Dermis blood vessel endothelial cell (primary cell): ENCODE results near the gene HBP1. TPM values are rescaled to one million over a fixed set of nuclear protein-coding genes. Genes with fewer than 3 reads are reported as not detected.
"Not testable (repeated sequence)": the region's sequence is repeated elsewhere in the genome, so short reads cannot be mapped to it uniquely, and the experiment has no call there.

Experiments
- DNase-seq: peaks from one replicate; pipeline ENCODE4 v3.0.0; 2010
- total RNA-seq: library from RNA; depleted of rRNA; stranded (reverse); fragments of >200 nt; gene quantifications from 2 replicates; pipeline ENCODE4 v1.2.3, GENCODE V29; 2014

HBP1 gene
- total RNA-seq, 1 donor from 2014 or later = 207 TPM

DNA sequence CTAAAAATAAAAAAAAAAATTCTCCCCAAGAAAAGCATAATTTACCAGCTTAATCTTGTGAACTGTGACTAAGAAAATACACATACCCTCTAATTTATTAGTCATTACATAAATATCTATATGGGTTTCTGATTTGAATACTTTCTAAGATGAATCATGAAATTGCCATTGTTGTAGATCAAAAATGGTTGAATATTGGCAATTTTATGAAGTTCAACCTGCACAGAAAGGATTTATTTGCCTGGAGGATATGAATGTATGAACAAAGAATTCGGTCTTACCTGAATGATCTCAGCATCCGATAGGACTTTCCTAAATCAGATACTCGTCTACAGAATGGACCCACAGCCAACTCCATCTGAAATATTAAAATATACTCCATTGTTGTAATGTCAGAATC, 61.5 kb downstream of the HBP1 start:
- DNase-seq = peak; percentile 29

DNA sequence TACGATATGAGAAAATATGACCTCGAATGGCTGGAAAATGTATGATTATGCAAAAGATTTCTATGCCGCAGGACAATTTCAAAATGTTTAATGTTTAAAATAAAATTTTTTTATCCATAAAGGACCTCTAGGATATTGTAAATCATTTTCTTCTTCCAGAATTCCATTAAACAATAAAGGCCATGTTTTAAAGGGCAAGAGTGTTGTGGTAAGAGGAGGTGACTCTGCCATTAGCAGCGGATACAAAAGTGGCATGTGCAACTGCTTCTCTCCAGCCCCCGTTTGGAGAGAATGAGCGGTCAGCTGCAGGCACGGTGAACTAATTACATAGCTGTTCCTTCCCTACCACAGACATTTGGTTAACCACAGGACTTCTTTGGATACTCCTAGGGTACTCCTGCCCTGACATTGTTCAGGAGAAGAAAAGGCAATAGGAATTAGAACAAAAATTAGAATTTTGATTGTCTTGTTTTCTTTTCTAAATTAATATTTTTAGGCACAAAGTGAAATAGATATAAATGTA, 63.8 kb downstream of the HBP1 start:
- DNase-seq = no peak

DNA sequence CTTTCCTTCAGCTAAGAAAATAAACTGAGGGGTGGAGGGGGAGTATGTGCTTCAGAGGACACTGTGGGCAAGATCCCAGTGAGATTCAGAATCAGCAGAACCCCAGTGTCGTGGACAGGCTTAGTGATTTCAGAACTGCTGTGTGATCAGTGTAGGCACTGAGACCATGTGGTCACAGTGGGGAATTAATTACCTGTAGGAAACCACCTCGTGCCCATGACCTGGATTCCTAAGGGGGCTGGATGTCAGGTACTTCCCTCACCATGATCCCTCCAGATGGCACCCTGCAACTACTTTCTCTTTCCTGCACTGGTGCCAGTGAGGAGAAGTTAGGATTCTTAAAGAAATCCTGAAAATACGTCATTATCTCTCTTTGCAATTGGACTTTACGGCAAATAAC, 64.4 kb downstream of the HBP1 start:
- DNase-seq = no peak

DNA sequence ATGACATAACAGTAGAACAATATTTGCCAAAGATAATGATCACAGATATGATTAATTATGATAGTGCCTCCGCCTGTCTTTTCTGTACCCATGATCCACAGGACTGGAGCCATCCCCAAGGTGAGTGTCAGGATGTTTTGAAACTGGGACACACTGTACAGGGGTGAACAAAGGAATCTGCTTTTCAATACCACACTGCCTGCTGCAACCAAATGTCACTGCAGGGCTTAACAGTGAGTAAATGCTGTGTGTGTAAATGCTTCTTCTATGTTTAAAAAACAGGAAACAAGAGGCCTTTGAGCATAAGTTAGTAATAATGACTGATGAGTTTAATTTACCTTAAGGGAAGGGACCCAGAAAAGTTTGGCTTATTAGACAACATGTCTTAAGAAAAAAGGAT, 65.2 kb downstream of the HBP1 start:
- peak; percentile 5 for DNase-seq

DNA sequence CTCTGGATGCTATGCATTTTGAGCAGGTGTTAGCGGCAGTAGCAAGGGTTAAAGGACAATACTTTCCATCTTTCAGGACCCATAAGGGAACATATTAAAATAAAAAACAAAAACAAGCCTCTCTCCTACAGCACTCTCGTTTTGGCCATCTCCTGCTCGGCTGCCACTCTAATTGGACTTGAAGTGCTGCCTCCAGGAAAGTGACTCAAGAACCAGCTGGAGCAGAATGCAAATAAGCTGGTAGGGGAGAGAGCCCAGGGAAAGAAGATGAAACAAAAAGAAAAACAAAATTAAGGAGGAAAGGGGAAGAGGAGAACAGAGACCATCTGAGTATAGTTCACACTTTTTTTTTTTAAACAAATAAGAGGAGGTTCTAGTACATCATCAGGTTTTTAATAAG, 65.6 kb downstream of the HBP1 start:
- DNase-seq = peak; percentile 48

DNA sequence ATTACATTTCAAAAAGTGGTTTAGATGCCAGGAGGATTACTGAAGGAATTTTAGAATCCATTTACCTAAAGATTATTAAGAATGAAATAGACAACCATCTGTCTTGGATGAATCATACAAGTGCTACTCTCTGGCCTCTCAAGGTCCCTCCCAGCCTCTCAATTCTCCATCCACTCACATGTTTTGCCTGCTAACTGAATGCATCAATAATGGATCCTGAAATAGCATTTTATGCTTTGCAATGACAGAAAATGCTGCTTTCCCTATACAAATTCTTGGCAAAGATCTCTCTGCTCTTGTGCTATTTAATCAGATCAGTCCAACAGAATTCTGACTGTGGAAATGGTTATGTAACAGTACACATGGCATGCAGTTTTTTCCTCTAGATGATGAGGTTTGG, 68.1 kb downstream of the HBP1 start:
- no peak for DNase-seq

DNA sequence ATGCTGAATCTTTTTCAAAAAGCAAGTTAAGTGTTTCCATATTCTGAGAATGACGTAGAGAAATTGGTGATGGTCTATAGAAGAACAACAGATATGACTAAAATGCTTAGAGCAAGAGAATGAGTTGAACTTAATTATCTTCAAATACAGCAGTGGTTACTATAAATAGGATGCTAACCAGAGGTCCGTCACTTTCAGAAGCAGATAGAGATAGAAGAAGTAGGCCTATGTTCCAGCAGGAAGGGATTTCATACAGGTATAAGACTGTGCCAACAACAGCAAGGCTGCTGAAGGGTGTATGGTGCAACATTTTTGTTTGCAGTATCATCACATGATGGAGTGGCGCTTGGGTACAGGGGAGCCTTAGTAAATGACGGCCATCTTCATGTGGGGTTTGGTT, 68.6 kb downstream of the HBP1 start:
- DNase-seq = no peak

DNA sequence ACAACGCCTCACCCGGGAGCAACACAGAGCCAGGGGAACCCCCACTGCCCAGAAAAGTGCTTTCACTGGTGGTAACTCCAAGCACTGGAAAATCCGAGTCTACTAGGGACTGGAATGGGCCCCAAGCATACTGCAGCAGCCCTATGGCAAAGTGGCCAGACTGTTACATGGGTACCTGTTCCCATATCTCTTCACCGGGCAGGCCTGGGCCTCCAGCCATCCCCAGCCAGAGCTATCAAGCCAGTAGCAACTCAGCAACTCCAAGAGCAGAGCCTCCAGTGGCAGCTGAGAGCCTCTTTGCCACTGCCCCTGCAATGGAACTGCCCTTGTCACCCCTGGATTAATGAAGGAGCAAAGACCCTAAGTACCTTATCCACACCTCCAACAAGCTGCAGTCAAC, 73.5 kb downstream of the HBP1 start:
- DNase-seq = no peak

DNA sequence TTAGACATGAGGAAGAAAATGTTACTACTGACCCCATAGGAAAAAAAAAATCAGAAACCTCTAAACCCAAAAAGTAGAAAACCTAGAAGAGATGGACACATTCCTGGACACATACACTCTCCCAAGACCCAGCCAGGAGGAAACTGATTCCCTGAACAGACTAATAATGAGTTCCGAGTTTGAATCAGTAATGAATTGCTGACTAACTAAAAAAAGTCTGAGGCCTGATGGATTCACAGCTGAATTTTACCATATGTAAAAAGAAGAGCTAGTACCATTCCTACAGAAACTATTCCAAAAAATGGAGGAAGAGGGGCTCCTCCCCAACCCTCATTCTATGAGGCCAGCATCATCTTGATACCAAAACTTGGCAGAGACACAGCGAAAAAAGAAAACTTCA, 75.8 kb downstream of the HBP1 start:
- no peak for DNase-seq

DNA sequence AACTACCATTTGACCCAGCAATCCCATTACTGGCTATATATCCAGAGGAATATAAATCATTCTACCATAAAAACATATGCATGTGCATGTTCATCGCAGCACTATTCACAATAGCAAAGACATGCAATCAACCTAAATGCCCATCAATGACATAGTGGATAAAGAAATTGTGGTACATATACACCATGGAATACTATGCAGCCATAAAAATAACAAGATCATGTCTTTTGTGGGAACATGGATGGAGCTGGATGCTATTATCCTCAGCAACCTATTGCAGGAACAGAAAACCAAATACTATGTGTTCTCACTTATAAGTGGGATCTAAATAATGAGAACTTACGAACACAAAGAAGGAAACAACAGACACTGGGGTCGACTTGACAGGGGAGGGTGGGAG, 78.0 kb downstream of the HBP1 start:
- not testable (repeated sequence) for DNase-seq

DNA sequence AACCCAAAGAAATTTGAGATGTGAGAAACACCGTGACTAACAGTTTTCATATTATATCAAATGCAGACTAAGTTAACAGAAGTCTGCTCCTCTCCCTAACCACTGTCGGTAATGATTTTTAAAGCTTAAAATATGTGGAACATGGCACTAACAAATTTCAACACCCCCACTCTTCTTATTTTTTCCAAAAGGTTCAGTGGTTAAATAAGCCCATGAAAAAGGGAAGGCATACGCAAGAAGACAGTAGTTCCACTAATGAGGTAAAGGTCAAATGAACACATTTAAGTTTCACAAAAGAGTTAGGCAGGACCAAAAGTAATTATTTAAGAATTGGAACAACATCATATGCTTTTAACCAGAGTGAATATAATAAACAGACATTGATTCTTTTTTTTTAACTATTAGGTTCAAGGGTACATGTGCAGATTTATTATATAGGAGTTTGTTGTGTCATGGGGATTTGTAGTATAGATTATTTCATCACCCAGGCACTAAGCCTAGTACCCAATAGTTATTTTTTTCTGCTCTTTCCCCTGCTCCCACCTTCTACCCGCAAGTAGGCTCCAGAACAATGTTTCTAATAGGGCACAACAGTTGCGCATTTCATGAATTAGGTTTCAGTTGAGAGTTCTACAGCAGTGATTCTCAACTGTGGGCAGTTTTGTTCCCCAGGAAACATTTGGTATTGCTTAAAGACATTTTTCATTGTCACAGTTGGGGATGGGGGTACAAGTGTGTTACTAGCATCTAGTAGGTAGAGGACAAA, 79.9 kb downstream of the HBP1 start:
- no peak for DNase-seq

DNA sequence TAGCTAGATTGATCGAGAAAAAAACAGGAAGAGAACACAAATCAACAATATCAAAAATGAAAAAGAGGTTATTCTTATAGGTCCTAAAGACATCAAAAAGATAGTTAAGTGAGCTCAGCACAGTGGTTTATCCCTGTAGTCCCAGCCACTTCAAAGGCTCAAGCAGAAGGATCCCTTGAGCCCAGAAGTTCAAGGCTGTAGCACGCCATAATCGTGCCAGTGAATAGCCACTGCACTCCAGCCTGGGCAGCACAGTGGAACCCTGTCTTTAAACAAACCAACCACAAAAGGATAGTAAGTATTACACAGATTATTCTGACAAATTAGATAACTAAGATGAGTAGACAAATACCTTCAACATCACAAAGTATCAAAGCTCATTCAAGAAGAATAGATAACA, 83.2 kb downstream of the HBP1 start:
- no peak for DNase-seq

Other genes starting within 250 kb of the HBP1 start
- 38.5 and 57.2 TPM in 2 replicates for gene PRKAR2B, start 124.3 kb upstream of the HBP1 start, total RNA-seq